HL-60 (cell line): ENCODE measurements around the gene RBFOX2.

Experiments
- DNase-seq, 2 experiments: peaks; one replicate each; pipeline ENCODE4 v3.0.0-alpha.2; 2010 to 2020; ENCODE audit warnings: low read depth in 1 of 2, low spot score in 1 of 2
- H3K27ac ChIP-seq: fragments of 250-450 bp; sonication (Bioruptor Pico); replicated peaks from 2 replicates; pipeline ENCODE4 v1.5.1; 2020; ENCODE audit warnings: mild to moderate bottlenecking, moderate library complexity
- H3K27me3 ChIP-seq: fragments of 250-450 bp; sonication (Bioruptor Pico); 2 replicates; pipeline ENCODE4 v1.5.1; 2021; ENCODE audit warnings: mild to moderate bottlenecking, moderate library complexity; ENCODE audit not compliant: insufficient read depth, poor library complexity, severe bottlenecking
- H3K4me3 ChIP-seq: replicated peaks from 2 replicates; pipeline ENCODE4 v1.5.1; 2011; ENCODE audit warnings: mild to moderate bottlenecking, control low read depth, low read length; ENCODE audit not compliant: insufficient read depth
- CTCF ChIP-seq: IDR thresholded peaks from one replicate; pipeline ENCODE4 v1.5.1; 2011; ENCODE audit warnings: low read length, control low read depth, inconsistent platforms; ENCODE audit not compliant: insufficient read depth
- GABPA ChIP-seq: IDR thresholded peaks from 2 replicates; pipeline ENCODE4 v1.6.1; 2012; ENCODE audit warnings: low read depth
- POLR2AphosphoS5 ChIP-seq: IDR thresholded peaks from 2 replicates; pipeline ENCODE4 v1.6.1; 2012; ENCODE audit warnings: low read depth
- REST ChIP-seq: IDR thresholded peaks from 2 replicates; pipeline ENCODE4 v1.6.1; 2012; ENCODE audit warnings: low read depth; ENCODE audit not compliant: insufficient replicate concordance
- SPI1 ChIP-seq: IDR thresholded peaks from 2 replicates; pipeline ENCODE4 v1.6.1; 2012; ENCODE audit warnings: low read depth, mild to moderate bottlenecking, borderline replicate concordance

RBFOX2 gene

GRCh38 chr22:36065462-36065774, 36.8 kb upstream of the RBFOX2 start:
- Histone ChIP-seq H3K27me3 (no peaks in the 10 kb centered on the region), H3K27ac (no peak overlapping the region), H3K4me3 (peak overlapping the region; percentile 38)
- no peak for DNase-seq
- TF ChIP-seq GABPA (no peak), CTCF (no peak), SPI1 (no peak), REST (no peak)

DNA sequence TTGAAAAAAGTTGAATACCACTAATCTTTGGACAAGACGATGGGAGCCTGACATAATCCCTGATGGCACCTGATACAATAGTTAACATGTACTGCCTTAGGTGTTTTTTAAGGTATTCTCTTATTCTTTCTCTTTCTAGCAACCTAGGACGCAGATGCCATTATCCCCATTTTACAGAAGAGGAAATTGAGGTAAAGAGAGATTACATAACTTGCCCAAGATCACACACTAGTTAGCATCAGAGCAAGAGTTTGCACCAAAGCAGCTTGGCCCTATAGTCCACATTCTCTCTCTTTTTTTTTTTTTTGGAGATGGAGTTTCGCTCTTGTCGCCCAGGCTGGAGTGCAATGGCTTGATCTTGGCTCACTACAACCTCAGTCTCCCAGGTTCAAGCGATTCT, 35.7 kb upstream of the RBFOX2 start:
- no peak for DNase-seq
- no peak overlapping the region for H3K4me3 ChIP-seq
- no peak overlapping the region for H3K27ac ChIP-seq
- no peaks in the 10 kb centered on the region for H3K27me3 ChIP-seq
- TF ChIP-seq GABPA (no peak), CTCF (no peak), REST (no peak), SPI1 (no peak), POLR2AphosphoS5 (no peak)

GRCh38 chr22:36056980-36057379, 28.4 kb upstream of the RBFOX2 start:
- Histone ChIP-seq H3K27me3 (no peaks in the 10 kb centered on the region), H3K27ac (no peak overlapping the region), H3K4me3 (no peak overlapping the region)
- TF ChIP-seq SPI1 (no peak), CTCF (no peak), GABPA (no peak), POLR2AphosphoS5 (no peak), REST (no peak)
- DNase-seq: no peak
